ENCODE data around the gene DAPK1.

DNA sequence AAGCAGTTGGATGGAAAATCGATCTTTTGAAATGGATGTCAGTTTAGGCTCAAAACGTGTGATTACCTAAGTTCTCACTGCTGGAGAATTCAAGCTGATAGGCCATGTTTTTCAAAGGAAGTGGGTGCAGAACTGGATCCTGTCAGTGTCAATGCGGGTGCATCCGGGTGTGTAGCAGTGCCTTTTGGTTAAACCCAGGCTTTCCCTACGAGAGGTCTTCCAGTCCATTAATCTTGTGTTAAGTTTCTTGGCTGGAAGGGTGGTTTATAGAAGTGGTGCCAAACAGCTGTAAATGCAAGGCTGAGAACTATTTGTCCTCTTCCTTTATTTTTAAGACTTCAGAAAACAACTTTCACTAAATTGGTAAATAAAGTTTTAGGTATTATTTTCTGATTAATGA is 71.9 kb downstream of the DAPK1 start:
- TF ChIP-seq, protein P1, sequence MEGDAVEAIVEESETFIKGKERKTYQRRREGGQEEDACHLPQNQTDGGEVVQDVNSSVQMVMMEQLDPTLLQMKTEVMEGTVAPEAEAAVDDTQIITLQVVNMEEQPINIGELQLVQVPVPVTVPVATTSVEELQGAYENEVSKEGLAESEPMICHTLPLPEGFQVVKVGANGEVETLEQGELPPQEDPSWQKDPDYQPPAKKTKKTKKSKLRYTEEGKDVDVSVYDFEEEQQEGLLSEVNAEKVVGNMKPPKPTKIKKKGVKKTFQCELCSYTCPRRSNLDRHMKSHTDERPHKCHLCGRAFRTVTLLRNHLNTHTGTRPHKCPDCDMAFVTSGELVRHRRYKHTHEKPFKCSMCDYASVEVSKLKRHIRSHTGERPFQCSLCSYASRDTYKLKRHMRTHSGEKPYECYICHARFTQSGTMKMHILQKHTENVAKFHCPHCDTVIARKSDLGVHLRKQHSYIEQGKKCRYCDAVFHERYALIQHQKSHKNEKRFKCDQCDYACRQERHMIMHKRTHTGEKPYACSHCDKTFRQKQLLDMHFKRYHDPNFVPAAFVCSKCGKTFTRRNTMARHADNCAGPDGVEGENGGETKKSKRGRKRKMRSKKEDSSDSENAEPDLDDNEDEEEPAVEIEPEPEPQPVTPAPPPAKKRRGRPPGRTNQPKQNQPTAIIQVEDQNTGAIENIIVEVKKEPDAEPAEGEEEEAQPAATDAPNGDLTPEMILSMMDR (IDR thresholded peaks at IDR 0.05) = no peak
- TF ChIP-seq POLR2A (IDR thresholded peaks at IDR 0.05) = no peak
- TF ChIP-seq POLR2AphosphoS5 (IDR thresholded peaks at IDR 0.05) = peak in 1 of 3 donors; percentile 69
- no peak for TF ChIP-seq EP300 (IDR thresholded peaks at IDR 0.05; ENCODE audit: low read depth)

Measured in transverse colon (tissue), 4 donors.